Activated CD4-positive, alpha-beta T cell treated with anti-CD3 and anti-CD28 coated beads for 24 hours (primary cell): Measurements from ENCODE around the gene CHRDL2.
A peak's percentile ranks its signal among the peaks of the same experiment; 100 is the strongest.

Experiments used
- DNase-seq, 2 donors: peaks; one replicate each; pipeline ENCODE4 v3.0.0-alpha.2; 2020; ENCODE audit warnings: low read depth in 2 of 2

The CHRDL2 gene

GRCh38 chr11:74748211-74749126 lies 17.2 kb upstream of the CHRDL2 start, which contains the start of gene RNF169:
TSS of gene RNF169 (plus strand) at chr11:74748849. CDS start at chr11:74748881, 32 bp downstream.
- peak; percentile 82 to 83 for DNase-seq

- no peak for DNase-seq
Measured at GRCh38 chr11:74746868-74747267, 15.6 kb upstream of the CHRDL2 start.

DNA sequence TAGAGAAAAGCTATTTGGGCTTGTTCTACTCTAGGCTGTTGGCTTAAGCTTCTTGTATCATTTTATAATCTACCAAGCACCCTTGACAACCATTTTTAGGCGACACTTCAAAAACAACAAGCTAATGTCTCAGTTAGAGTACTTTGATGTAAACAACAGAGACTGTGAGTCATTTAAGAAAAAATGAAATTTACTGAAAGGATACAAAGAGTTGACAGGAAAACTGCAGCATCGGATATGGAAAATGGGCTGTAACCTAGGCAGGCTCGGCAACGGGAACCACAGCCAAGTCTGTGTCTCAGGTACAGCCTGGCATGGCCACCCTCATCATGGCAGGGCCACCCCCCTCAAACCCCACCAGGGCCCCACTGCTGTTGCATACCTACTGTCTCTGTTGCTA lies 13.1 kb upstream of the CHRDL2 start:
- DNase-seq, result no peak

- no peak for DNase-seq
Measured at GRCh38 chr11:74743640-74744039, 12.4 kb upstream of the CHRDL2 start.

DNA sequence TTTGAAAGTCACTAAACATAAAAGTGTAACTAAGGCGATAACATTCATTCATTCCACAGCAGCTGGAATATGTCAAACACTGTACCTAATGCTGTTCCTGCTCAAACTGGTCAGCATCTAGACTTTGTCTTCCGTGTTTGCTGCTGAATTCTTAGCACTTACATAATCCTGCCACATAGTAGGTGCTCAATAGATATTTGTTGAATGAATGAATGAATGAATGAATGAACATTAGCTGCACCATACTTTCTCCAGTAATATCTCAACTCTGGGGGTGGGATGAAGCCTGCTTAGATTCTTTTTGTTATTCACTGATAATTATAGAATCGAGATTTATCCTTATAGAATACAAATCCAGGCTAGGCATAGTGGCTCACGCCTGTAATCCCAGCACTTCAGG lies 10.8 kb upstream of the CHRDL2 start:
- no peak for DNase-seq

- DNase-seq, result no peak
Measured at GRCh38 chr11:74739546-74740270, 8.5 kb upstream of the CHRDL2 start.

GRCh38 chr11:74736031-74736430 lies 4.8 kb upstream of the CHRDL2 start:
- no peak for DNase-seq

- DNase-seq, result no peak
Measured at GRCh38 chr11:74735365-74735928, 4.2 kb upstream of the CHRDL2 start.

GRCh38 chr11:74734559-74734925 lies 3.3 kb upstream of the CHRDL2 start:
- no peak for DNase-seq

DNA sequence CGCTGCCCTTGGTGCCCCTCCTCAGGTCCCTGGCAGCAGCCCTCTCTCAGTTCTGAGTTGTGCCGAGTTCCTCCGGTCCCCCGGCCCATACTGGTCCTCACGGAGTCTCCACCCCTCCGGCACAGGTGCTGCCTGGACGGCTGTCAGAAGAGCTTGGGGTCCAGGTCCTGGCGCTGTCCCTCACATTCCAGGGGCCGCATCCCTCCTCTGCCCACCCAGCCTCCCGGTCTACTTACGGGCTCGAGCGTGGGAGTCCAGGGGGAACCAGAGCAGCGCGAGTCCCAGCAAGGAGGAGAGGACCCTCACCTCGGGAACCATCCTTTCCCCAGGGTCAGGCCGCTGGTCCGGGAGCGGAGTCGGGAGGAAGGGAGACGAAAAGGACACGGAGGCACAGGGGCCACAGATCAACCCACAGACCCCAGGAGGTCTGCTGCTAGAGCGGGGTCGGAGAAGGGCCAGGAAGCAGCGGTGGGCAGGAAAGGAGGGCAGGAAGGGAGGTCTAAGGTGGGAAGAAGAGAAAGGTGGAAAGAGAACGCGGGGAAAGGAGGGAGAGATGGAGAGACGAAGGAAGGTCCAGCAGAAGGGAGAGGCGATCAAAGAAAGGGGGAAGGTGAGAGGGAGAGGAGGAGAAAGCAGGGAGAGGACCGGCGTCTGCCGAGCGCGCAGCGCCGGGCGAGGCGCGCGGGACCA lies 510 bp downstream of the CHRDL2 start:
- DNase-seq, result no peak

- no peak for DNase-seq
Measured at GRCh38 chr11:74729397-74729796, 1.8 kb downstream of the CHRDL2 start.

GRCh38 chr11:74726547-74727182 lies 4.6 kb downstream of the CHRDL2 start:
- DNase-seq, result peak; percentile 31 to 36

GRCh38 chr11:74725701-74726100 lies 5.5 kb downstream of the CHRDL2 start:
- DNase-seq, result no peak

DNA sequence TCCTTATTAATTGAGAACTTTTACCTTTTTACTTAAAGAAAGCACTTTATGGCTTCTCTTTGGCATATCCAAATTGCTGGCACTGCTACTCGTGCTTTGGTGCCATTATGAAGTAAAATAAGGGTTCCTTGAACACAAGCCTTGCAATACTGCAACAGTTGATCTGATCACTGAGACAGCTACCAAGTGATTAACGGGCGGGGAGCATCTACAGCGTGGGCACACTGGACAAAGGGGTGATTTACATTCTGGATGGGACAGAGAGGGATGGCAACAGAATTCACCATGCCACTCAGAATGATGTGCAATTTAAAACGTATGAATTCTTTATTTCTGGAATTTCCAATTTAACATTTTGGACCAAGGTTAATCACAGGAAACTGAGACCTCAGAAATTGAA lies 7.7 kb downstream of the CHRDL2 start:
- DNase-seq, result no peak

DNA sequence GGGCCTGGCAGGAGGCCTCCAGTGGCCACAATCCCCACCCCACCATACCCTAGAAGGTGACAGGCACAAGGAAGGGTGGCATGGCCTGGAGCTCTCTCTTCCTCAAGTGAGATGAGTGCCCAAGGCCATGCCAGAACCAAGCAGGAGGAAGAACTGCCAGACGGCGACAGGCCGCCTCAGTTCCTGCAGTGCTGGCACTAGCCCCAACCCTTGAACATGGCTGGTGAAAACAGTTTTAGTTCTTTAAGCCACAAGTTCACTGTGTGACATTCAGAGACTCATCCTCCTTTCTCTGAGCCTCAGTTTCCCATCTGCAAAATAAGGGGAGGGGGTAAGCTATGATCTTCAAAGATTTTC lies 9.8 kb downstream of the CHRDL2 start:
- DNase-seq, result no peak

DNA sequence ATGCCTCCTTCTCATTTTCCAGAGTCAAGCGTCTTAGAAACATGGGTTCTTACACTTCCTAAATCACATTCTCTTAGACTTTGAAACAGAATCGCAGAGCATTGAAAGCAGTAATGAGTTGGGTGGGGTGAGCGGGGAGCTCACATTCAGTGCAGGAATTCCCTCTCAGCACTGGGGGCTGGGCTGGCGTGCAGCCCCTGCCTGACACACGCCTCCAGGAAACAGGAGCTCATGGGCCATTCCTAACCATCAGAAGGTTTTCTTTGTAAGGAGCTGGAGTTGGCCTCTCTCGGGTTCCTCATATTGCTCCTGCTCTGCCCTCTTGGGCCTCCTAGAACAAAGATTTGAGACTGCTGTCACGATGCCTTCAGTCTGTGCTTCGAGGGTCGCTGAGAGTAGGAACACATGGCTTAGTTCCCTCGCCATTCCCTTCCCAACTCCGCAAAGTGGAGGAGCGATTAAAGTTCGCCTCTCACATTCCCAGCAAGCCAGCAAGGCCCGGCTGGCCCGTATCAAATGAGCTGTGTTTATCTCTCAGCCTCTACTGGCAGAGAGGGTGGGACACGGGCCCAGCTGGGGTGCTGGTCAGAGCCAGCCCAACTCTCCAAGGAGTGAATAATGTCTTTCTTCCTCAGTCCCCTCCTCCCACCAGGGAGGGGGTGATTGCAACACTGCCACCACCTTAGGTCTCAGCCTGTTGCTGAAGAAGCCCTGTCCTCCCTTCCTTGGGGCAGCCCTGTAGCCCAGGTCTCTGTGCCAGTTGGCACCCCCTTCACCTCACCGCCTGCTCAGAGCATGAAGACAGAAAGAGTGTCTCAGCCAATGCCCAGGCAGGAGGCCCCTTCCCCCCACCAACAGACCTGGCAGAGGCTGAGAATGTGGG lies 10.4 kb downstream of the CHRDL2 start:
- DNase-seq, result no peak

- no peak for DNase-seq
Measured at GRCh38 chr11:74719011-74719410, 12.2 kb downstream of the CHRDL2 start.

DNA sequence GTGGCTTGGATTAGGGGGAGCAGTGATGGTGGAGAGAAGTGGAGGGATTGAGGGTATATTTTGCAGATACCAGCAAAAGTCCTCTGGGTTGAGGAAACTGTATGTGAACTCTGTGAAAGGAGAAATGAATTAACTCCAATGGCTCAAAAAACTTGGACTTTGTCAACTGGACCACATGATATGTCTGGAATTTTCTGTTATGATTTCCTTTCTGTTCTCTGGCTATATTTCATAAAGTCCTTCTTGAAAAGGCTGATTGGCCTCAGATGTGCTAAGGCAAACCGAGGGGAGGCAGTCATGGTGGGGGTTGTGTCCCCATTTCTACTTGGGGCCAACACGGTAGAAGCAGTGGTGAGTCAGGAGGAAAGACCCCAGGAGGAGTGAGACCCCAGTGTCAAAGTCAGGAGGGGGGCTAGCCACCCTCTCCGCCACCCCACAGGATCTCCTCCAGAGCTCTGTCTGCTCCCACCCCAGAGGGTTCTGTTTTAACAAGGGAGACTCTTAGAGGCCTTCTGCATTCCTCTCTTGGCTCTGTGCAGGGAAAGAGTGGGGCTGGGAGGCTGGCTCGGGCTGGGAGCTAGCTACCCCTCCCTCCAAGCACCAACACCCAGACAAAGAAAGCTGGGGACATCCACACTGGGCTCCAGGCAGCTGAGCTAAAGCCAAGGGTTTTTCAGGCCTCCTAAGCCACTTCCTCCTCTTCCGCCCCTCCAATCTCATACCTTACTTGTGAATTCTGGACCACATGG lies 13.8 kb downstream of the CHRDL2 start:
- DNase-seq, result no peak

DNA sequence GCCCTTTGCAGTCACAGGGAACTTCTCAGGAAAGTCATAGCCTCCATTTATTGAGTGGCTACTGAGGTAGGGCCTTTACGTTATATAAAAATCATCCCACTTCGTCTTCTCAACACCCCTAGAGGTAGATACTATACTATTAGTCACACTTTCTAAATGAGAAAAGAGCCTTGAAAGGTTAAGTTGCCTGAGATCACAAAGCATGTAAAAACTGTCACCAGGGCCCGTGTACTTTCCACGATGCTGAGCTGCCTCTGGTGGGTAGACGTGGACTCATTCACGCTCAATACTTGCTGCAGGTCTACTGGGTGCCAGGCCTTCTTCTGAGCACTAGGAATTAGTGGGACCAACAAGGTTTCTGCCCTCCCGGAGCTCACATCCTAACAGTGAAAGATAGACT lies 16.3 kb downstream of the CHRDL2 start:
- DNase-seq, result no peak

GRCh38 chr11:74713686-74714085 lies 17.5 kb downstream of the CHRDL2 start:
- no peak for DNase-seq
